Esophagus mucosa (tissue), 1 donor: ENCODE results near the gene KCNK17. TPM values are rescaled to one million over a fixed set of nuclear protein-coding genes. Genes with fewer than 3 reads are reported as not detected.

ENCODE experiments used
- ATAC-seq: fragments of 200-7000 bp; cut with Tn5 transposase; one replicate; pipeline ENCODE4 v1.9.1; 2020
- total RNA-seq: library from RNA; stranded (reverse); gene quantifications from one replicate; pipeline ENCODE4 v1.2.4, GENCODE V29; 2023
- donor health status: DM: yes; HTN: yes; CAD: no.

KCNK17 gene
- total RNA-seq, 1 donor from 2014 or later: 0.12 TPM

DNA sequence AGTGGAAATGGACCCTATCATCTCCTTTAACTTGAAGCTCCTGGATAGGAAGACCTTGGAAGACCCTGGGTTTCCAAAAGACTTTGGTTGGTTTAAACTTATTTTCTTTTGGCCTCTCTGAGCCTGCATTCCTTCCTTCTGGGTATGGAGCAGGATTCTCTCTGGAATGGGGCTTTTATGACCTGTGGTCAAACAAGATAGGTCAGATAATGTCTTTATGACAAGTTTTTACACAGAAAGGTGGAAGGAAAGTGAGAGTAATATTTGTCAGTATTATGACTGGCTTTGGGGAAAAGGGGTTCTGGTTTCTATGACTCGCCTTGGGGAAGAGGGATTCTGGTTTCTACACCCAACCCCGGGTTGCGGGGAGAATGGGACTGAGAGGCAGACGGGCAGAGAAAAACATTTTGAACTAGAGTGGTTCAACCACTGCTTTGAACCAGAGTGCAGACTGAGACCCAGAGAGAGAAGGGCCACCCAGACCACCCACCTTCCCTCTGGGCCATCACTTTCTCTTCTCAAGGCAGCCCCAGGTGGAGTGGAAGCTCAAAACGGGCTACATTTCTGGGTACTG is 47.4 kb downstream of the KCNK17 start:
- ATAC-seq: no peak

DNA sequence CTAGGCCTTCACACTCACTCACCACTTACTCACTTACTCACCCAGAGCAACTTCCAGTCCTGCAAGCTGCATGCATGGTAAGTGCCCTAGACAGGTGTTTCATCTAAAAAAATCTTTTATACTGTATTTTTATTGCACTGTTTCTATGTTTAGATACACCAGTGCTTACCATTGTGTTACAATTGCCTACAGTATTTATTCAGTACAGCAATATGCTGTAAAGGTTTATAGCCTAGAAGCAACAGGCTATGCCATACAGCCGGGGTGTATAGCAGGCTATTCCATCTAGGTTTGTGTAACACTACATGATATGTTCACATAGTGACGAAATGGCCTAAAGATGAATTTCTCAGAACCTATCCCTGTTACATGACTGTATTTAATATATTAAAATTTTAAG is 47.8 kb downstream of the KCNK17 start:
- no peak for ATAC-seq

DNA sequence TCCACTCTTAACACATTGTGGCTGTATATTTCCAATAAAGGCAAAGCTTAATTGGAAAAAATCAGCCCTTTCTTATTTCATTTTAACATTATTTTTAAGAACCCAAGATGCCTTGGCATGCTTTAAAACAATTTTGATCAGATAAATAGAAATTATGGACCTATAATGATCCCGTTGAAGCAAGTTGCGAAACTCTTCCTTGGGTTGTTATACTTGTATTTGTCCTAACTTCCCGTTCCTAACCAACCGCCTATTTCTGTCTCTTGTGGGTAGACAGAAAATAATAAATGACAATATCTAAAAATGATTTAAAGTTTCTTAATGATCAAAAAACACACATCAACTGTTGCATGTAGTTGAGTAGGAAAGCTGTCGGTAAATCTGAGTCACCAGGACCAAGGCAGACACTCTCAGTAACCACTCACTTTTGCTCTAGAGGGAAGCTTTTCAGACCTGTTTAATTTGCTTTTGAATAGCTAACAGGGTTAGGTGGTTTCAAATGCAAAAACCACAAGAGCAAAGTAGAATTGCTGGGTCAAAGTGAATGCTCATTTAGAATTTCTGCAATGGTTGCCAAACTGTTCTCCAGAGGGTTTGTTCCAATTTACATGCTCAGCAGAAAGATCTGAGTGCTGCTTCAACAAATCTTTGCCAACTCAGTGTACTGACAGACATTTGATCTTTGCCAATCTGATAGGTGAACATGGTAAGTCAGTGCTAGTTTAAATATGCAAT is 50.7 kb downstream of the KCNK17 start:
- ATAC-seq: no peak

DNA sequence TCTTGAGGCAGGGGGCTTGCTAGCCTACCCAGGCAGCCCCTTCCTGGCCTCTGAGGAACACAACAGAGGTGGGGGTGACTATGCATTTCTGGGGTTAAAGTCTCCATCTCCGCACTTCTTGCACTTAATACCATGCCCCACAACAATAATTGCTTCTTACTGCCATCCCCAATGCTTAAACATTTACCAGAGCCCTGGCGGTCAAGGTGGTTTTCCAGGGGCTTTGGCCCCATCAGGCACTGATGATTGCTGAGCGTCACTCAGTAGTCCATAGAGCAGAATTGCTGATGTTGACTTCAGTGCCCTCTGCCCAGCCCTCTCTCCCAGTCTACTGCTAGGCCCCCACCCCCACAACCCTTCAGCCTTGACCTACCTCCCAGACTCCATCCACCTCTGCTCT is 52.5 kb downstream of the KCNK17 start:
- no peak for ATAC-seq

DNA sequence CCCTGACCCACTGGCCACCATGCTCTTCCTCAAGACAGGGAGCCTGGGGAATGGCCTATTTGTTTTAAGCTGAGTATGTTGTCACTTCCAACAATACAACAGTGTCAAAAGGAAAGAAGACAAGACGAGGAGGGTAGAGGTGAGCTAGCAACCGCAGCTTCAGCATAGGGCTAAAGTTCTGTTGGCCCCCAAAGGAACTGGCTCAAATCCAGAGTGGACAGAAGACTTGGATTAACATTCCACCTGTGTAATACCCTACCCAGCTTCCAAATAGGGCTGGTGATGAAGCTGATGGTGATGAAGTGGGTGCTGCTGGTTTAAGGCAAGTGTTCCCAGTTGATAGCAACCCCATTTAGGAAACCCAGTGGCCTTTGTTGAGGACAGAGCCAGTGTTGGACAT is 53.3 kb downstream of the KCNK17 start:
- no peak for ATAC-seq

DNA sequence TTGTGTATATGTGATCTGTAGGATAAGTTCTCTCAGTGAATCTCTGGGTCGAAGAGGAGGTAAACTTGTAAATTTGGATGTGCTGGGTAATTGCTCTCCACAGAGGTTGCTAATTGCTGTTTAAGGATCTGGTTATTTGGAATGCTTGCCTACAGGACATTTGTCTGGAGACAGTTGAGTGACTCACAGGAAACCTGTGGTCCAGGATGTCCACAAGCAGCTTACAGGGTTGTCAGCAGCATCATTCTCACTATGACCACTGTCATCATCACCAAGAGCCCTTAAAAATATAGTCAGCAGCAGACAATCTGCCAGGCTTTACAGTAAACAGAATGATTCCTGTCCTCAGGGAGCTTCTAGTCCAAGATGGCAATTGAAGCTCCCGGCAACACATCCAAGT is 53.8 kb downstream of the KCNK17 start:
- no peak for ATAC-seq

DNA sequence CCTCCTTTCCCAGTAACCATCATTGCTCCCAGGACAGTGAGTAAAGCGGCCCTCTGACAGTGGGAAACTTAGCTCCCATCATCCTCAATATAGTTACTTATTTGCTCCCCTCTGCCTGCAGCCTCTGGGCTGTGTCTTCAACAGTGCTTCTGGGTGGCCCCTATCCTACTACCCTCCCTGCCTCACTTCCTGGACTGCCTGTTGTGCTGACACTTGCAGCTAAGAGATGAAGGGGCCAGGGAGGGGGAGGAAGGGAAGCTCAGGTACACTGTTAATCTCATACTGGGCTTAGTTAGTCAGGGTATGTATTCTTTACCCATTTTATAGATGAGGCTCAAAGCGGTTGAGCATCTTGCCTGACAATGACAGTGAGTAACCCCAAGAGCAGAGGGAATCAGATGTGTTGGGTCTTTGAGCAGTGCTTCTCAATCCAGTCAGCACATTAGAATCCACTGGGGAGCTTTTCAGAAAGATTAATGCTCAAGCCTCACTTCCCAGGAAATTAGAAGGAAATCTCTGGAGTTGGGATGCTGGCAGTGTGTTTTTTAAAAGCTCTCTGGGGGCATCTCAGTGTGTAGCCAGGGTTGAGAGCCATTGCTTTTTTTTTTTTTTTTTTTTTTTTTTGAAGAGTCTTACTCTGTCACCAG is 57.8 kb downstream of the KCNK17 start:
- no peak for ATAC-seq

DNA sequence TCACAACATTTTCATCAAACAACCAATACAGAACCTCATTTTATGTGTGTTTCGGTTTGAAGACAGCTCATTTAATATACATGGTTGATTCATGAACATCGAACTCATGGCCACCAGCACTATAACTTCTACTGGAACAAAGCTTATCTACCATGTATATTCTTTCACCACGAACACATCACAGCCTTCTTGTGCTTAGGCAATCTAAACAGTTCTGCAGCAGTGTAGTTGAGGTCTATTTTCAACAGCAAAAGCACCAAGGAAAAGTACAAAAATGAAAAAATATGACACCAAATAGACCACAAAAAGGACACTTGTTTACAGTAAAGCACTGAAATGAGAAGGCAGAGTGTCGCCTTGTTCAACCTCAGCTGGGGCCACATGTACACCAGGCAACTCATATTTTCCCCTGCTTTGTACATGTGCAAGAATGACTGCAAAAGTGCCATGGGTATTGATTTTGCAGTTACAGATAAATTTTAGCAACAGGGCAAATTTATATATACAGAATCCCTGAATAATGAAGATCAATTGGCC is 59.2 kb downstream of the KCNK17 start:
- no peak for ATAC-seq

DNA sequence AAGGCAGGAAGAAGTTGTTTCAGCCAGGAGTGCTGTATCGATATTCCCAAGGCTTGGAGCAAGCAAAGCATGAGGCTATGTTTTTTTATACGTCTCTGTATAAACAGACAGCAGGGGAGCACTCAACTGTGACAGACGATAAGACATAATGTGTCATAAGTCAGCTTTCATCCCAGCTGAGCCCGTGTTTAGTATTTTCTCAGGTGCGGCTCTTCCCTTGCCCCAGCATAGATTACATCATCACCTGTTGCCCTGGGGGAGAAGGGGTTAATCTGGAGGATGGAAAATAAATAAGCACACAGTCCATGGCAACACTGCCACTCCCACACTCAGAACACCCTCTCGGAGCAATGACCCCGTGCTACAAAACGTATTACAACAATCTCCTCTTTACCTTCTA is 62.8 kb downstream of the KCNK17 start:
- peak; percentile 79 for ATAC-seq

DNA sequence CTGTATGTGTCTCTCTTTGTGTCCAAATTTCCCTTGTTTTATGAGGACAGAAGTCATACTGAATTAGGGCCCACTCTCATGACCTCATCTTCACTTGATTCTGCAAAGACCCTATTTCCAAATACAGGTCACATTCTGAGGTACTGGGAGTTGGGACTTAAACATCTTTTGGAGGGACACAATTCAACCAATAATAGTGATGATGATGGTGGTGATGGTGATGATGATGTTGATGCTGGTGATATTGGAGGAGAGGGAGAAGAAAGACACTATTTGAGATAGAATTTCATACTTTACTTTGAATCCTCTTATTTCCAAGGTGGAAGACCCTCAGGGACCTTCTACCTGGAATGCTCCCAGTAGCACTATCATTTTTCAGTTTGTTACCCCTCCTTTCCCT is 63.7 kb downstream of the KCNK17 start:
- no peak for ATAC-seq

DNA sequence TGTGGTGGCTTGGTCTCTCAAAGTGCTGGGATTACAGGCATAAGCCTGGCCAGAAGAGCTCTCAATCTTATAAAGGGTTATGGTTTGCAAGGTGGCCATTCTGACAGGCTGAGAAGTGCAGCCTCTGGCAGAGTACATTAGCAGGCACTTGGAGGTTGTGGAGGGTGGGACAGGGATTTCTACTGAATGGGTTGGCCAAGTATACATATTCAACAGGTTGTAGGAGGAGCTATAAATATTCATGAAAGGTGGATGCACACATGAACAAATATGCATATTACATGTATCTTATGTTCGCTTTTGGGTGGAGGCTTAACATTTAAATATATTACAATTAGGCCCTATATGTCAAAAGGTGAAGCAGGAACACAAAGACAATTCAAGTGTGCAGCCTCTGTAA is 64.9 kb downstream of the KCNK17 start:
- ATAC-seq: no peak

Other genes starting within 250 kb of the KCNK17 start
- 8.9 TPM for gene SAYSD1, start 199.2 kb downstream of the KCNK17 start, total RNA-seq
- 5.1 TPM for gene KCNK5, start 84.9 kb downstream of the KCNK17 start, total RNA-seq
- gene KCNK16, start 8.3 kb upstream of the KCNK17 start, total RNA-seq: not detected